HuH-7.5 (cell line): ENCODE measurements around the gene TMOD1.

Source experiments
- DNase-seq: peaks from one replicate; pipeline ENCODE4 v3.0.0; 2011; ENCODE audit warnings: low spot score

The TMOD1 gene

GRCh38 chr9:97632985-97633858 lies 131.8 kb downstream of the TMOD1 start, which contains the start of the genes NCBP1 and TSTD2:
NCBP1 (plus strand) TSS chr9:97633821; CDS start chr9:97633882, 61 bp downstream.
TSTD2 (minus strand) TSS chr9:97633368; CDS start chr9:97627562, 5,806 bp downstream.
- DNase-seq, result peak; percentile 80

DNA sequence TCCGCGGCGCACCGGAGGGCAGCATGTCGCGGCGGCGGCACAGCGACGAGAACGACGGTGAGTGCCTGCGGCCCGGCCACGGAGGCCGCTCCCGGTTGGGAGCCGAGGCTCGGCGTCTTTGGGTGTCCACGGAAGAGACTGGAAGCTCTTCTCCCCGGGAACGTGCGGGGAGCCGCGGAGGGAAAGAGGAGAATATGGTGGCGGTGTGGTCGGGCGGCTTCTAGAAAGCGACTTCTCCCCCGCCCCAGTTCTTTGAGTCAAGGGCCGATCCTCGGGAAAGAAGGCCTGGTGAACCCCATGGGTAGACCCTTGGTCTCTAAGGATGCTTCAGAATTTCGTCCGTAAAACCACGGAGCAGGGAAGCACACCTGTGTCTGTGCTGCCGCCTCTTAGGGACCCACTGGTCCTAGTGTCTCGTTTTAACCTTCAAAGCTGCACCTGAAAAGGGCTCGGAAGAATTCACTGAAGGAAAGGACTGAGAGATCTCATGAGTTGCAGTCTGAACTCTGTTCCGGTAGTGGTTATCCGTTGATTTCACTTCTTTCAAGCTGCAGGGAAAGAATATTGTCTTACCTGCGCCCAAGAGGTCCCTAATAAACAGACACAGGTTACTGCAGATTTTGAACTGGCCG lies 132.5 kb downstream of the TMOD1 start:
- DNase-seq, result no peak

- DNase-seq, result no peak
These were observed 133.6 kb downstream of the TMOD1 start for GRCh38 chr9:97635026-97635425.

DNA sequence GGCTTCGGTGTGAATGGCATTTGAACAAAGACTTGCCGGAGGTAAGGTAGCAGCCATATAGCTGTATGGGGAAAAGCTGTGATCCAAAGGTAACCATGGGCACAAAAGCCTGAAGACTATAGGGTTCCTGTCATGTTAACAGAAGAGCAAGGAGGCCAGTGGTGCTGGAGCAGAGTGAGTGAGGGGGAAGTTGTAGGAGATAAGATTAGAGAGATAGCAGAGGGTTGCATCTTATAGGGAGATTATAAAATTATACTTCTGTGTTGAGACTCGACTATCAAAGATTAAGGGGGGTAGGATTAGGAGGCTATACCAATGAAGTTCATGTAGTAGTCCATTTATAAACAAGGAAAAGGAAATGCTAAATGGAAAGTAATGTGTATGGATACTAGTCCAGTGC lies 135.4 kb downstream of the TMOD1 start:
- DNase-seq, result no peak

DNA sequence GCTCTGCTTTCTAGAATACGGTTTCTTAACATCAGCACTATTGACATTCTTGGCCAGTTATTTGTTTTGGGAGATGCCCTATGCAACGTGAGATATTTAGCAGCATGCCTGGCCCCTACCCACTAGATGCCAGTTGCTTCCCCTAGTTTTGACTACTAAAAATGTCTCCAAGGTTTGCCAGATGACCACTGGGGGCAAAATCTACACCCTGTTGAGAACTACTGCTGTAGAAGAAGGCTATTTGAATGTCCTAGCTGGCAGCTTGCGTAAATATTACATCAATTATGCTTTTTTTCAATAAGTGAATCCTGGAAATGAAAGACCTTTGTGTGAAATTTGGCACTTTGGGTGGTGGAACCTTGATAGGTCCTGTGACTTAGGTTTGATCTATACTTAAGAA lies 137.2 kb downstream of the TMOD1 start:
- no peak for DNase-seq

DNA sequence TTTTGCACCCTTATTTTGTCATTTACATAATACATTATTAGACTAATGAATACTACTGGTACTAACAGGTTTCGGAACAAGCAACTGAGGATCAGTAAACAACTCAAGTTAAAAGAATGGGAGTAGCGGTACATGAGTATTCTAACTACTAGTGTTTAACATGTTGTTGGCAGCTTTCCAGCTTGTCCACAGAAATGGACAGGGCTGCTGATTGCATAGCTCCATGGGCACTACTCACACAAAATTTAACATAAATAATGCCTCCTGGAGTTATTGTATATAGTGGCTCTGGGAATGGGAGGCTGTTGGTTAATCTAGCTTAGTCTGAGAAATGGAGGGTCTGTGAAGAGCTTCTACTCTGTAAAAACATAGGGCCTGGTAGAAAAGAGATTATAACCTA lies 138.9 kb downstream of the TMOD1 start:
- no peak for DNase-seq

GRCh38 chr9:97645720-97646119 lies 144.3 kb downstream of the TMOD1 start:
- DNase-seq, result no peak

- DNase-seq, result no peak
These were observed 146.5 kb downstream of the TMOD1 start for GRCh38 chr9:97647996-97648395.
